ENCODE data around the gene ATP7A. TPM values are rescaled to one million over a fixed set of nuclear protein-coding genes. Genes with fewer than 3 reads are reported as not detected.

Gene ATP7A
- total RNA-seq, 2 donors from 2014 or later, result 9.5 to 17.3 TPM

DNA sequence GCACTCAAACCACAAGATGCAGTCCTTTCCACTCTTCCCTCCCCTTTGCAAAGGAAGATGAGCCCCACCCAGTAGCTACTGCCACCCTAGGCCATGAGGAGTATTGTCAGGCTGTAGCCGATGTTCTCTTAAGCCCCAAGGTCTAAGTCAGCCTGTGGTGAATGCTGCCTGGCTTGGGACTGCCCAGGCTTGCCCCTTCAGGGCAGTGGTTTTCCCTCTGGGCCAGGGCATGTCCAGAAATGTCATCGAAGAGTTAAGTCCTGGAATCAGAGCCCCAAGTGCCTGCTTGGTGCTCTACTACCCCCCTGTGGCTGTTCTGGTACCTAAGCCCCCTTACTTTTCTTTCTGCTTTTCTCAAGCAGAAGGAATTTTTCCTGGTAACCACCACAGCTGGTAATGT lies 181.8 kb downstream of the ATP7A start:
- H3K9me3 Mint-ChIP-seq, result peaks cover 4% of the 10 kb centered on the region
- ATAC-seq (replicated peaks), result peak; percentile 60
- H3K4me3 Mint-ChIP-seq, result no peak overlapping the region
- no peaks in the 10 kb centered on the region for H3K4me1 Mint-ChIP-seq
- H3K36me3 Mint-ChIP-seq (ENCODE audit: low read depth), result no peaks in the 10 kb centered on the region
- H3K27ac Mint-ChIP-seq, result no peak overlapping the region
- H3K27me3 Mint-ChIP-seq, result peaks cover 3% of the 10 kb centered on the region

DNA sequence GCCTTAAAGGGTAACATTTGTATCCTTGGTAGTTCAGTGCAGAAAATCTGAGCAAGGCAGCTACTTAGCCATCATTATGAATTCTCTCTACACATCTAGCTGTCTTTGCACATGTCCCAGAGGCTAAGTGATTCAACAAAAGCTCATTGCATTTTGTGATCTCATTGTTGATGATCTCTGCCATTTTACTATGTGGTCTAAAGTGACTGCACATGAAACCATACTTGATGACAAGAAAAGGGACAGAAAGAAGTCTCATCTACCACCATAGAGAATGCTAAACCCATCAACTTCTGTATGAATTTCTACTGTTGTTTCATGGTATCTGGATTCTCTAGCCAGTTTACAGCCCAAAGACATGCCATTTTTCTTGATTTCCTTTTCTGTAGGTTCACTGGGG lies 187.6 kb downstream of the ATP7A start:
- Mint-ChIP-seq H3K27me3 (no peaks in the 10 kb centered on the region), H3K9me3 (no peaks in the 10 kb centered on the region), H3K4me3 (peak overlapping the region; percentile 19), H3K36me3 (ENCODE audit: low read depth) (no peaks in the 10 kb centered on the region), H3K4me1 (peaks cover 11% of the 10 kb centered on the region), H3K27ac (peak overlapping the region; percentile 45)
- peak; percentile 76 for ATAC-seq (replicated peaks)

Other genes with a start within 250 kb of the ATP7A start
- 10 to 100 TPM; 70.2 to 74.5 TPM for gene ATRX, start 124.5 kb upstream of the ATP7A start, total RNA-seq
- 10 to 100 TPM; 28.6 to 43.2 TPM for gene MAGT1, start 15.3 kb upstream of the ATP7A start, total RNA-seq
- gene COX7B, start 11.2 kb upstream of the ATP7A start, total RNA-seq, result 100 to 1,000 TPM; 166 to 272 TPM
- gene PGAM4, start 58.9 kb downstream of the ATP7A start, total RNA-seq, result not detected
- 1,000 to 10,000 TPM; 1,373 to 1,720 TPM for gene PGK1, start 193.6 kb downstream of the ATP7A start, total RNA-seq
- gene TAF9B, start 229.0 kb downstream of the ATP7A start, total RNA-seq, result 10 to 100 TPM; 13.4 to 20.6 TPM

All from activated T-helper 17 cell treated with anti-CD3 and anti-CD28 coated beads, Interleukin-2, amount 50 U/mL, for 72 hours (primary cell).